NCI-H2196 (cell line): Measurements from ENCODE around the gene PTPRE.

Source experiments
- DNase-seq: peaks from one replicate; lab custom pipeline; 2025; ENCODE audit not compliant: unreplicated experiment; lab: John Stamatoyannopoulos, UW

The PTPRE gene

DNA sequence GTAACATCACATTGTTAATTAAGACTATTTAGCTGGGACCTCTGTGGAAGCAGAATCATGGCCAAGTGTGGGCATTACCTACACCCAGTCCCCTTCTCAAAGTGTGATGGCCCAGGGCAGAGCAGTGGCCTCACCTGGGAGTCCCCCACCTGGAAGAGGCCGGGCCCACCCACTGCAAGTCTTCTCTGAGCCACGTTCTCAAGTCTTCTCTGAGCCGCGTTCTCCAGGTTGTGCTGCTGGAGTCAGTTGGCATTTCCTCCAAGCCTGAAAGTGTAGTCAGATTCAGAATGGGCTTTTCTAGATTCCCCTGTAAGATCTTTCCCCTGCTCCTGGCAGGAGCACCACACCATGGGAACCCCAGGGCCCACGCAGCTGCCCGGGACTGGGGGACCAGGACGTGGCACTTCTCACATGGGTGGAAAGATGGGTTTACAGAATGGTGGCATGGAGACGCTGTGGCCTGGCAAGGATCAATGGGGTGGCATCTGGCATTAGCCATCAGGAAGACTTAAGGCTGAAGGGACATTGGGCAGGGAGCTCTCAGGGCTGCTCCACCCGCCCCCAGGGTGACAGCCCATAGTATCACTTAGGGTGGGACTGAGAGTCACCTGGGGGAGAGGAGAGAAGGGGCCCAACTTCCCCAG, 151.3 kb downstream of the PTPRE start:
- DNase-seq = no peak

GRCh38 chr10:128058750-128059134, 151.8 kb downstream of the PTPRE start:
- no peak for DNase-seq

- DNase-seq = no peak
These were observed 152.5 kb downstream of the PTPRE start for GRCh38 chr10:128059266-128059981.

- DNase-seq = no peak
These were observed 153.0 kb downstream of the PTPRE start for GRCh38 chr10:128059982-128060293.

DNA sequence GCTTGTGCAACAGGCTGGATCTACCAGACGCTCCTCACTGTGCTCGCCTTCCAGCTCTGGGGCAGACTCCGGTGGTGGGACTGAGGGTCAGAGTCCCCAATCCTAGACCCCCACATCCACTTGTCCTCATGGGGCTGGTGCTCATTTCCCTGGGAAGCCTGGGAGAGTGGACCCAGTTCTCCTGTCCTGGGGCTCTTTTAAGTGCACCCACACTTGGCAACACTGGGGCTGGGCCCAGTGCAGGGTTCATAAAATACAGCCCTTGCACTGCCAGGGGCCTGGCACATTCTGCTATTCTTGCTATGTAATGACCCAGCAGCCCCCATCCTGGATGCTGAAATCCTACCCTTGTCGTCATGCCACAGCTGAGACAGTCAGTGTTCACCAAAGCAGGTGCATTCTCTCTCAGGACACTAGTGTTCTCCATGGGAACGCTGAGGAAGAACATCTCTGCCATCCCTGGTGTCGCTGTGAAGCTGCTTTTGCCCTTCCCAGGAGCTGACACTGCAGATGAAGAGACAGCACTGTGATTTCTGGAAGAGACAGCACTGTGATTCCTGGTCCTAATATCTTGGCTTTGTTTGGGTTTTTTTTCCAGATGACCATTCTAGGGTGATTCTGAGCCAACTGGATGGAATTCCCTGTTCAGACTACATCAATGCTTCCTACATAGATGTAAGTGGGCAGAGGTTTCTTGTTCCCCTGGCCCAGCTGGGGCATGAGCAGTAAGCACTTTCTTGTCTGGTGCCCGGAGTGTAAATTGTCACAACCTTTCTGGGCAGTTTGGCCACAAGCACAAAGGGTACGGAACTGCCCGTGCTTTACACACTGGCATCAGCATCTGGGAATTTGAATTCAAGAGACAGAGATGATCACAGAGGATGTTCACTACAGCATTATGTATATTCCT, 153.7 kb downstream of the PTPRE start:
- no peak for DNase-seq

DNA sequence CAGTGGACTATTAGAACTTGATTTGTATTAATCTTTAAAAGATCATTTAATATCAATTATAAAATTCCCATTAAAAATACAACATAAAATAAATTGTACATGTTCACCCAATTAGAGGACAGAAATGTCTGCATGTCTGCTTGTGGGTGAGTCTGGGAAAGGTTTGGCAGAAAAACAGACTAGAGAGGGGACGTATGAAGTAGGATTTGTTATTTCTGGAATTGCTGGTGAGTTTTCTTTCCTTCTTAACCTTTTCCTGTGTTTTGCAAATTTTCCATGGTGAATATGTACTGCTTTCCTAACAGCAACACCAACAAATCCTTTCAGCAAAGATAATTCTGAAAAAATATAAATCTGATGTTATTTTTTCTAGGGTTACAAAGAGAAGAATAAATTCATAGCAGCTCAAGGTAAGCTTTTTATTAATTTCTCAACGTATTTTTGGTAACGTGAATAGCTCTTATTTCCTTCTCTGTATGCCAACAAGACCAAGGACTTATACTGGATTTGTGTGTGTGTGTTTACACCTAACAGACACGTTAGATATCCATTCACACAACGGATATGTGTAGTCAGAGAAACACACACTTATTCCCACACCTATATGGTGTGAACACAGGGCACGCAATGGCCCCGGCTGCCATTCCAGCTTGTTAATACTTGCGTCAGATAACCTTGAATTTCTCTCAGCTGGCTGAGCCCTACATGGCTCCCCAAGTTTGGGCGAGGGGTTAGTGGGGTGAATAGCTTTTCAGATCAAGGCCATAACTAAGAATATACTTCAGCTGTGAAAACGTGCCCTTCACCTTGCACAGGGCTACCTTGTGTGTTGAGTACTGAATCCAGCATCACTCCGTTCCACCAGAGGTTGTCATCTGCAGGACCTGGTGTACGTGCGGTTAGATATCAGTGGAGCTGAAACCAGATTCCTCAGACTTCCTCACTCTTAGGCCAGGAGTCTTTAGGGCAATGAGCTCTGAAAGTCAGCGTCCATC, 154.7 kb downstream of the PTPRE start:
- no peak for DNase-seq

DNA sequence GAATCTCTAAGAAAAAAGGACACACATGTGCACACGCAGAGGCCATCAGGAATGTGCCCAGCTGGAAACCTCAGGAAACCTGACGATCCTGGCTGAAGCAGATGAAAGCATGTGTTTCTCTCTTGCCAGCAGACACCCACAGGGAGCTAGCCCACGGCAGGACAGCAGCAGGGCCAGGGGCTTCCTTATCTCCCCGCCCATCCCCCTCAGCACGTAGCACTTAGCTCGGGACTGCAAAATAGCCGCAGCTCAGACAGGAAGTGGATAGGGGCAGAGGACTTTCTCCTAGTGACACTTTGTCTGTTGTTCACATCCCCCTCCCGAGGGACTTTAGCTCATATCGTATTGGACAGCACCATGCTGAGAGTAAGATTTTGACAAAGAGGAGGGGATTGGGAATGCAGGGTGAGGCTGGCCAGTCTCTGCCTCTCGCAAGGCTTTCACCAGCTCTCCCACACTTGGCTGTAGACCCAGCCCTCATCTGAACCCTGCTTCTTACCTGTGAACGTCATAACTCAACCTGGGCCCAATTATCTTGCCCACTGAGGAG, 155.5 kb downstream of the PTPRE start:
- DNase-seq = no peak

DNA sequence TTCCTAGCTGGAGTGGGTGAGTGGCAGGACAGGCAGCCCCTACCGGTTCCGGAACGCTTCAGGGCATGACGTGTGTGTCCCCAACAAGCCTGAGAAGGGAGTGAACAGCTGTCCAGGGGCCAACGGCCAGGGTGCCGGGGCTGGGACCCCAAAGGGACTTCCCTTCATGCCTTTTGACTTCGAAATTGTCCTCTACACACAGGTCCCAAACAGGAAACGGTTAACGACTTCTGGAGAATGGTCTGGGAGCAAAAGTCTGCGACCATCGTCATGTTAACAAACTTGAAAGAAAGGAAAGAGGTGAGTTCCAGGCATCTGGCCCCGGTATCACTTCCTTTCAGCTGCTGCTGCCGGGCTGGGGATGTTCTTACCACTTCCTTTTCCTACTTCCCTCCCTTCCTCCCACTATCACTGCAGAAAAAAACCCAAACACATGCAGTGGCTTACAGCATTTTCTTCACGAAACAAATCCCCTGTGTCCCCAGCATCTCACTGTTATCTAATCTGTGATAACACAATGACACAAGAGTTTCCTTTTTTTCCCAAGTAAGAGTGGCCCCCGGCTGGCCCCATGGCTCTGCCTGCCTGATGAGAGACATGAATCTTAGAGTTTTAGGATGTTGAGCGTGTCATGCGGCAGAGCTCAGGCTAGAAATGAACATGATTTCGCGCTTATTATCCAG, 156.1 kb downstream of the PTPRE start:
- DNase-seq = no peak

DNA sequence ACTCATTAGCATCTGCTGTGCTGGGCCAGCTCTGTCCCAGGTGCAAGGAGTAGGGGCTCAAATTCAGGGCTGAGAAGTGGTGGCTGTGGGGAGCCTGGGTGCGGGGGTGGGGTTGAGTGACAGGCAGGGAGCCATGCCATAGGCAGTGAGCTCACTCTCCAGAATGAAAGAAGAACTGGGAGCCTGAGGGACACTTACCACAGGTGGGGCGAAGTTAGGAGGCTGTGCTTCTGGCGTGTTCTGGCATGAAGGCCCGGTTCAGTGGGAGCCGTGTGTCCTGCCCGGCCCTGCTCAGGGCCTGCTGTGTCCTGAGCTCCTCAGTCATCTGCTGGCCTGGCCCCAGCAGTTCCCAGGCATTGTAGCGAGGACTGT, 156.8 kb downstream of the PTPRE start:
- no peak for DNase-seq

DNA sequence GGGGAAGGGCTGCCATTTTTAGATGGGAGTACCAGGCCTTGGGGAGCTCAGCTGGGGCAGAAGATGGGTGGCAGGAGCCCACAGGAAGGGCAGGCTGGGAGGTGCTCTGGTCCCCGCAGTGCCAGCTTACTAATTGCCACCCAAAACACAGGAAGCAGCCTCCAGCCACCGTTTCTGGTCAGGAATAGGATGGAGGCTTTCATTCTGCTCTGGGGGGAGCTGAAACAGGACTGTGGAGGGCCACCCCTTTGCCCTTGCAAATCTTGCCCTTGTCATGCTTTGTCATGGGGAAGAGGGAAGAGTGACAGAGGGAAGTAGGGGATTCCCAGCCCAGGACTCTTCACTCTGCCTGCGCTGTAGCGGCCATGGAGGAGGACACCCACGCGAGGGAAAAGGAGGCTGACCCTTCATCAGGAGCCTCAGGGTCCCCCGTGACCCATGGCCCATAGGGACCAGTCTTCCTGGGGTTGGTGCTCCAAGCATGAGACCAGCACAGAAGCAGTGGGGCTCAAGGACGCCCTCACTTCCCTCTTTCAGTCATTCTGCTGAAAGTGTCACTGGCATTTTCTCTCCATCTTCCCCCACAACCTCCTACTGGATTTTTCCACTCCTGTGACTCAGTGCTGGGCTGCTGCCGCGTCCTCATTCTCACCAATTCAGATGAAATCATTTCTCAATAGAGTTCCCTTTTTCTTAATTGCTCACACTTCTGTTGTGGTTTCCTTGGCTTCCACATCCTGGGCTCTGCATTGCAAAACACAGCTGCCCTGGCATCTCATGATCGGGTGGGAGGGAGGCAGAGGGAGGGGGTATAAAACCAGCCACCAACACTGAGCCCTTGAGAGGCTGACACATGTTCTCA, 157.4 kb downstream of the PTPRE start:
- no peak for DNase-seq

GRCh38 chr10:128064970-128065580, 158.2 kb downstream of the PTPRE start:
- no peak for DNase-seq

GRCh38 chr10:128065881-128066534, 159.1 kb downstream of the PTPRE start:
- DNase-seq = no peak

DNA sequence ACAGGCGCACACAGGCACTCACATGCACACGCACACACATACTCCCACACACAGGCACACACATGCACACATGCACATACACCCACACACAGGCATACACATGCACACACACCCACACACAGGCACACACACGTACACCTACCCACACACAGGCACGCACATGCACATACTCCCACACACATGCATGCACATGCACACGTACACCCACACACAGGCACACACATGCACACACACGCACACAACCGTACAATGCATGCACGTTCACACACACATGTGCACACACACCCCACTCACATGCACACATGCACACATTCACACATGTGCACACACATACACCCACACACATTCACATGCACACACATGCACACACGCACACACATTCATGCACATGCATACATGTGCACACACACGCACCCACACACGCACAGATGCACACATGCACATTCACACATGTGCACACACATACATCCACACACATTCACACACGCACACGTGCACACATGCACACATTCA, 160.0 kb downstream of the PTPRE start:
- DNase-seq = no peak

DNA sequence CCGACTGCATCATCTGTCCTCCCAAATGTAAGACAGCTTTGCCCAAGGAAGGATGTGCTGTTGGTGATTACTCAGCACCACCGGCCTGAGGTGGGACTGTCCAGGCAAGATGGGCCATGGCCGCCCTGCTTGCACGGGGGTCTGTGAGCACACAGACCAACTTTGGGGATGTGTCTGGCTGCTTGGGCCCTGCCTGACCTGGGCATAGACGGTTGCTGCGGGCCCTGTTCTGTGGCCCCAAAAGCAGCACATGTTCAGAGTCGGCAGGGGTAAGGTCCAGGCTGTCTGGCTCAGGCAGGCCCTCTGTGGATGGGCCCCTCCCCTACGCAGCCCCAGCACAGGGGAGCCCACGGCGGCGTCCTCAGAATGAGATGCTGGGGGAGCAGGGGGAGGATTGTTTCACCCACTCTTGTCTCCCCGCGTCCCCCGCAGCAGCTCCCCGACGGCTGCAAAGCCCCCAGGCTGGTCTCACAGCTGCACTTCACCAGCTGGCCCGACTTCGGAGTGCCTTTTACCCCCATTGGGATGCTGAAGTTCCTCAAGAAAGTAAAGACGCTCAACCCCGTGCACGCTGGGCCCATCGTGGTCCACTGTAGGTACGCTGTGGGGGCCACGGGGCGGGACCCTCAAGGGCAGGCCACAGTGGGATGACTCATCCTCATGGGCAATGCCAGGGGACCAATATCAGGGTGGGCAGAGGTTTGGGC, 160.9 kb downstream of the PTPRE start:
- no peak for DNase-seq

DNA sequence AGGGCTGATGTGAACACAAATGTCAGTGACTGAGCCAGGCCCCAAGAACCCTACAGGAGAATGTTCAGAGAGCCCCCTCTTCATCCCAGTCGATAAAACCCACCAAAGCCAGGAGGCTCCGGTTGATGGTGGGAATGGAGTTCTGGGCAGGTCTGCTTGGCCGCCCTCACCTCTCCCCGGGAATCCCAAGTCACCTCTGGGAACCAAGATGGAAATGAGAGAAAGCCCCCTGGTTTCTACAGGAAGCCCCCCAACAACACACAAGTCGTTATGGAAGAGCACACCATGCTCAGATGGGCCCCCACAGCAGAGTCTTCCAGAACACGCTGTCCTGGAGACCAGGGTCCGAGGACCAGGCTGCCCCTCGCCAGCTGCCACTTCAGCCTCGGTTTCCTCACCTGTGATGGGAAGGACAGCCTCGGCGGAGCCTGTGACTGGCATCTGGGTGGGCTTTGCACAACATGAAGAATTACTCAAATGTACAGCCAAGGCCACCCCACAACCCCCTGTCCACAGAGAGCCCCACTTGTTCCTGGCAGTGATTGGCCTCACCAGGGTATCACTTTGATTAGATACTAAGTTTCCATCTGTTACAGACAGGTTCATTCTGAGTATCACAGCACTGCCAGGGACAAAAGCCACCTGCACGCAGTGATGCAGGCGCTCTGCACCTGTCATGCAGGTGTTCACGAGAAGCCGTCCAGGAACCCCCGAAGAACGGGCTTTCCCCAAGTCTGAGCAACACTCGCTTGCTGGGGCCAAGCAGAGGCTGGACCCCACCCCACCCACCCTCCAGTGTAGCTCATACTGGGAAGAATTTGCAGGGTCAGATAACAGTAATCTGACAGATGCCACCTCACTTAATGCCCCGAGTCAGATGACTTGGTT, 161.7 kb downstream of the PTPRE start:
- DNase-seq = no peak

GRCh38 chr10:128069351-128070051, 162.6 kb downstream of the PTPRE start:
- peak; percentile 44 for DNase-seq
